Activated CD4-positive, alpha-beta T cell treated with anti-CD3 and anti-CD28 coated beads, Interleukin-10, Interleukin-2, amounts not matched to agents 100 ng/mL and 50 ng/mL, durations not matched to agents 16 hours and 8 hours (primary cell): ENCODE results near the gene GBE1.

Experiments used
- DNase-seq: peaks from one replicate; pipeline ENCODE4 v3.0.0-alpha.2; 2020

Gene GBE1

DNA sequence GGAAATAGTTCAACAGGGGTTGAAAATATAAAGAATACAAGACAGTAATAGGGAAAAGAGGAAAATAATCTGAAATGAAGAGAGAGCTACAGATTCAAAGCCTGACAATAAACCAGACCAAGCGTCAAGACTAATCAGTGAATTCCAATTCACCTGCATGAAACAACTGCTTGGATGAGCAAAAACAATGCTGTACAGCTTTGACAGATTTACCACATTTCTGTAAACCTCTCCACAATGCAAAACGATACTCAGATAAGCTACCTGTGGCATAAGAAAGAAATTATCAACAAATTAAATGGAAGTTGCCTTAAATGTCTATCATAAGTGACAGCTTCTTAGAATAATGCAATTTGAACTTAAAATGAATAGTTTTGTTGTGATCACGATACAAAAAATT is 65.4 kb downstream of the GBE1 start:
- no peak for DNase-seq

DNA sequence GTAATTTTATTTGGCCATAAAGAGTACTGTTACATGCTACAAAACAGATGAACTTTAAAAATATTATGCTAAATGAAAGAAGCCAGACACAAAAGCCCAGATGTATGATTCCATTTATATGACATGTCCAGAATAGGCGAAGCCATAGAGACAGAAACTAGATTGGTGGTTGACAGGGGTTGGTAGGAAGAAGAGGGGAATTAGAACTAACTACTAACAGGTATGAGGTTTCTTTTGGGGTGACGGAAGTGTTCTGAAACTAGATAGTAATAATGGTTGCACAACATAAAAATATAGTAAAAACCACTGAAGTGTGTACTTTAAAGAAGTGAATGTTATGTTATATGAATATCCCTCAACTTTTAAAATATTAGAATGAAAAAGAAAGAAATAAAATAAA is 66.1 kb downstream of the GBE1 start:
- DNase-seq = no peak

DNA sequence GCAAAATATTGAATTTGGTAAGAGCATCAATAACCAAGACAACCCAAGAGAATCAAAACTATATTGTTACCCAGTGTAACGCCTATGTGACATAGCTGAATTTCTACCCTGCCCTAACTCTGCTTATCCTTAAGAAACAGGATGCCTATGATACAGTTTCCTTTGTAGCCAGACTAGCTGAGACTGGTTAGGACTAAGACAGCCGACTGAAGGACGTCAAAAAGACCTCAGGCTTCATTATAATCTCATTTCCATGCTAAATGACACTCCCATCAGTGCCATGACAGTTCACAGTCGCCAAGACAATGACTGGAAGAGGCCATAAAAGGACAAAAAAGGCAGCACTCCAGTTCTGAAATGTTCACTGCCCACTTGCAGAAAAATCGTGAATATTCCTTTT is 66.8 kb downstream of the GBE1 start:
- DNase-seq = no peak

DNA sequence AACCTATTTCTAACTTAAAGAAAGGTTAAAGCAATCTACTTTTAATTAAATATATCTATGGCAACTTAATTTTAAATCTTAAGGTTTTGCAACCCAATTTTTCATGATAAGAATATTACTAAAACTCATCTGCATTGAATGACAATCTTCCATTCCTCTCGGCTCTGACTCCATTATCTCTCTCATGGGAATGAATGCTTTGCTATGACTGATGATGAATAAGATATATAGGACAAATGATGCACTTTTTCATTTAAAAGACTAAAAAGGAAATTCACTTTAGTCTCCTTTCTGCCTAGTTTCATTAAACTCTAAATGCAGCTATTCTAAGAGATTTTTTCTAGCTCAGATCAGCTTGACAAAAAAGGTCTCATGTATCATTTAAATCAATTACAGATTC is 68.7 kb downstream of the GBE1 start:
- no peak for DNase-seq

DNA sequence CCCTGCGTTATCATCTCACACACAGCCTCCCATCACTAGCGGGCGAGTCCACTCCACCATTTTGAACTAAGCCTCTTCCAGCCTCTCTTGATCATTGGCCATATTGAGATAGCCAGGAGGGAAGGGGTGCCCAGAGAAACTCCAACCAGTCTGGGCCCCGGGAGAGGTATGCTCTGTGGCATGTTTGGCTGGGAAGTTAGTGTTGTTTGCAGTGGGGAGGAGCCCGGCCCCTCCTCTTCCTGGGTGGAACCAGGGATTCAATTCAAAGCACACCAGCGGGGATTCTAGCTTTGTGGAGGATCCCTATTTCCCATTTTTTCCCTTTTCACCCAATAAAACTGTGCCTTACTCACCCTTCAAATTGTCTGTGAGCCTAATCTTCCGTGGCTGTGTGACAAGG is 71.8 kb downstream of the GBE1 start:
- DNase-seq = no peak

DNA sequence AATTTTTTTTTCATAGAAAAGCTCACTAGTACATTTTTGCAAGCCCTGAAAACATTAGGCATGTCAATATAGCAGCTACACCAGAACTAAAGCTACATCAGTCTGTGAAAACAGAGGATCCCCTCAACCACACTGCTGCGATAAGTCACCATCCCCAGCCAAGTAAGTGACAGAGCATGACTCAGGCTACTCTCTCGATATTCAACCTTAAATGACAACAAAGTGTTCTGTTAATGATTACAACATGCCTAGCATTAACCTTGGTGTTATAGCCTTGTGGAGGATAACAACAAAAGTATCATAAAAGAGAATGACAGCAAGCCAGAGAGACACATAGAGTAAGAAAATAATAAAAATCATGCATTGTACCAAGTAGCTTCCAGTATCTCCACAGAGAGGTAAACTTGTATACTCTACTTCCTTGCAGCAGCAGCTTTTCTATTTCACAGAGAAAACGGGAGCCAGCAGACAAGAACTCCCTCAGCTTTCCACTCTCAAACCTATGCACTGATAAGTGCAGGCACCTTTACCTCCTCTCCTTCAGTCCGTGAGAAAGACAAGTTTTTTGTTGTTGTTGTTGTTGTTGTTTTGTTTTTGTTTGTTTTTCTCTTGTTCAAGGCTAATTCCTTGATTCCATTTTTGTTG is 76.6 kb downstream of the GBE1 start:
- no peak for DNase-seq

DNA sequence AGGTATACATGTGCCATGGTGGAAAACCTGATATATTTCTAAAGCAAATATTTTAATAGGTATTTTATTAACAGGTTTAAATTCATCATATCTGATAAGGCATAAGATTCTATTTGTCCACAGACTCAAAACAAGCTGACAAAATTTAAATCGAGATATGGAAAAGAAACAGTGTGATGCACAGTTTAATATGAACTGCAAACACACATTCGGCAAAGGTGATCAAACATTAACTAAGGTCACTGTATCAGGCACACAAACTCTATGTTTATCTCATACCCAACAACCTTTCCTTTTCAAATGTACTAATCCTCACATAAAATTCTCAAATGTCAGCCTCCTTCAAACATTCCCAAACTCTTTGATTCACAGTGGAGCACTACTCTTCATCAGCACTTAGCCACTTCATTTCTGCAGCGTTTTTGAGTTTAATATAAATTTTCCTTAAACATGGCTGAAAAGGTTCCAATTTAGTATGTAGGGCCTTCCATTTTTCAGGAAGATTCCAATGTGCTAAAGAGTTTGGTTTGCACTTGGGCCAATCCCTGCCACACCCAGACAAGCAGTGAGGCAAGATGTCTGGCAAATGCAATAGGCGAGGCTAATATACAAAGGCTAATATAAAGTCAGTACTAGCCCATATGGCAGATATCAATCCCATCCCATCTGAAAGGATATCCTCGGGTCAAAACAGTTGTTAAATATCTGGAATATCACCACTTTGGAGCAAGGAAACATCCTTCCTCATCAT is 84.6 kb downstream of the GBE1 start:
- no peak for DNase-seq

DNA sequence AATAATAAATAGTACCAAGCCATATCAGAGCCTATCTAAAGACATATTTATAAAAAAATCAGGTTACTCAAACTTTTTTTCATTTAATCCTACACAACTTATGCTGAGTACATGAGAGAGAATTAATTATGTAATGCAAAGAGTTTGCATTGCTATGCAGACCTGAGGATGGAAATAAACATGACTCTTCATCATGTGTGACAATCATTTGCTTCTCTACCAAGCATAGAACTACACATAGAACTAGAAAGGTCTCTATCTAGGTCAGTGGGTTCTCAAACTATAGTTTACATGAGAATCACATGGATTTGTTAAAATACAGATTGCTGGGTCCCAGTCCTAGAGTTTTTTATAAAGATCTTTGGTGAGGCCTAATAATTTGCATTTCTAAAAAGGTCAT is 86.8 kb downstream of the GBE1 start:
- DNase-seq = no peak

DNA sequence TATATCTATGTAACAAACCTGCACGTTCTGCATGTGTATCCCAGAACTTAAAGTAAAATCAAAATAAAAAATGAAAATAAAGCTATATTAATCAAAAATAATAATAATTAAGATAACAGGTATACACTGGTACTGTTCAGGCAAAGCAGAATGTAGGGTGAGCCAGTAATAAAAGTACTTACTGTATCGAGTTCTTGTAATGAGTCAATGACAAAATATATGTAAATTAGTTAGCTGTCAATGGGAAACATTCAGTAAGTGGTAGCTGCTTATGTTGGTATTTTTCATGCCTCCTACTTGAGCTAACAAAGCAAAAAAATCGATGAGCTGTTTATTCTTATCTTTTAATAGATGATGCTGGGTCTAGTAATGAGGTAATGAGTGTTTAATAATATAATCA is 93.2 kb downstream of the GBE1 start:
- no peak for DNase-seq

DNA sequence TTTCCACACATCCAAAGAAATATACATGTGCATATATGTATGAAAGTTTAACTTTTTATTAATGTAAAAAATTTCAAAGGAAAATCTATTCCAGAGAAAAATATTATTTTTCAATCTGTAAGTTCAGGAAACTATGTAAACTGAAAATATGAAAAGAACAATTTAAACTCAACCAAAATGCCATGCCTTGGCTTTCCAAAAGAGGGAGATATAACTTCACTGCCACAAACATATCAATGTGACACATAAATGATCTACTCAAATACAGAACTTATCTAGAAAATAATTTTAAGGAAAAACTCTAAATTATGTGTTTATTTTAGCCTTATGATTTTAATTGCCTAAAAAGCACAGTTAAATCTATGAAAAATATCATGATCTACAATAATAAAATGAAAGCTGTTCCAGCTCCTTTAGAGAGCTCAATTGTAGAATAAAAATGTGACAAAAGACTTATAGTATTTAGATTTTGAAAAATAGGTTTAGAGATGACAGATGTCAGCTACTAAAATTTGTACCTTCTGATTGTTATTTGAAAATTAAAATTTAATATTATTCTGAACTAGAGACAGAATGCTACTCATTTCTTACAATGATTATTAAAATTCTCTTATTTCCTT is 94.8 kb downstream of the GBE1 start:
- no peak for DNase-seq

DNA sequence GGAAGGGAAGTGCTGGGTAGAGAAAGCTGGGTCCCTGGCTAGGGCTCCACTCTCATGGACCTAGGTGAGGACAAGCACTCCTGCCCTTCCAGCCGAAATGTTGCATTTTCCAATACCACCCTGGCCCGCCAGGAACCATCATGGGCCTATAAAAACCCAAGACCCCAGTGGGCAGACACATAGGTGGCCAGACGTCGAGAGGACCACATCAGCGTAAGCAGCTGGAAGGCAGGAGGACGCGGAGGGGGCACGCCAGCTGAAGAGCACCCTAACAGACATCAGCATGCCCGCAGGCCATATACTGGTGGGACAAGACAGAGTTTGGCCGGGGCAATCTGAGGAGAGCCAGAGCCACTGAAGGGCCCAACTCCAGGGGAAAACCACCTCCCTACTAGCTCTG is 98.3 kb downstream of the GBE1 start:
- DNase-seq = no peak

DNA sequence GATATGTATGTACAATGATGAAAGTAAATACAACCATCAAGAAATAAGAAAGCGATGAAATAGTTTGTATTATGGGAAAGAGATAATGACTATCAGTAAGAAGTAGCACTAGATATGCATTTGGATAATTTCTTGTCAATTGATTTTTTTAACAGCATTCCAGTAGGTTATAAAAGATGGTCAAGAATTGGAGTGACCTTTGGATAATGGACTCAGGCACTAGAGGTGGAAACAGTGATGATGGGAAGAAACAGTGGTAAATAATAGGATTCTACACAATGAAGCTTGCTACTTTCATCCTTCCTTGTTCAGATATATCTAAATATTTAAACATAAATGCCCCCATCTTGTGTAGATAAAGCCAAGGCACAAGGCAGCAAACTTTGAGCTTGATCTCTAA is 101.4 kb downstream of the GBE1 start:
- DNase-seq = no peak

DNA sequence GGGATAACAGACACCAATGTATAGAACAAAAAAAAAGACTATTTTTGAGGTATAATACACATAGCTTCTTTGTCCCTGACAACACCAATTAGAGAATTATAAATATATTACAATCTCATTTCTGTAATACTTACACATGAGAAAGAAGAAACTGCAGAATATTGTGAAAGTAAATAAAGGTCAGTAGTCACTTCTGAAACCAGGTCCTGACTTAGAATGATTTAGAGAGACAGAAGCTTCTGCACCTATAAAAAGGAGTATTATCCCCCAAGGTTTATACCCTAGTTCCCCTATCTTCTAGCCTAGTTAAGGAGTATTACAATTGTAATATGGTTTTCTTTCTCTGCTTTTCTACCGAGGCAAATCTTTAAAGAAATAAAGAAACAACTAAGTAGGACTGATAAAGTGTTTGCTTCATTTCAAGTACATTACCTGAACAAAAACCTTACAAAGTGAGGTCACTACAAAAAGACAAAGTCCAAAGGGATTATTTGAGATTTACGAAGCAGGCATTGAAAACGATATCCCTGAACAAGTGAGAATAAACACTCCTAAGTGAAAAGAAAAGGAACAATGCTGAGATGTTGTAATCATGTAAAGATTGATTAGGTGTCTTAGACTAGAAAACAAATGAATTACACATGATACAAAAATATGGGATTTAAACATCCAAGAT is 103.0 kb downstream of the GBE1 start:
- DNase-seq = no peak

DNA sequence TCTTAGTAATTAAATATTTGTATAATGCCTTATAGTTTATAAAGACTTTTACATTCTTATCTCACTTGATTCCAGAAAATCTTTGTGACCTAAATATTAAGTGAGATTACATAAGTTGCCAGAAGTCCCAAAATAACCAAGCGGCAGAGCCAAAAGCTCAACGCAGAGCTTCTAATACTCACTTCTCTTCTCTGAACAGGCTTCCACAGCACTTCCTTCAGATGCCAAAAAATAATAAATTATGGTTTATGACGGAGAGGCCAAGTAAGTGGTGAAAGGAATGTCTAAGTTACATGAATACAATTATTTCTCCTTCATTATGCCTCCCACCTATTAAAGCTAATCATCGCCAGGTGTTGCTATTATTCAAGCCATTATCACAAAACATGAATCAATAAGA is 110.3 kb downstream of the GBE1 start:
- DNase-seq = no peak

DNA sequence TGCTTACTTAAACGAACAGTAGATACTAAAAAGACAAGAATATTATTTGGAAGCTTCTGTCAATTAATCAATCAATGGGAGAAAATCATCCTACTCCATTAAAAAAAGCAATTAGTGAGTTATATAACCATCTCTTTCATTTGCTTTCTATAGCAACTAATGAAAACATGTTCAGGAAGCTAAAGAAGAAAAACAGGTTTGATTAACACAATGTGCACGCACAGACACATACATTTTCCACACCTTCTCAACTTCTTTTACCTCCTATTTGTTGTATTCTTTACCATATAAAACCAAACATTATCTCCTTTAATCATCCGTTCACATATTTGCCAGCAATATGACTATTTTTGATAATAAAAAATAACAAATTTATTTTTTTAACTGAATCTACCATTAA is 111.3 kb downstream of the GBE1 start:
- DNase-seq = no peak

DNA sequence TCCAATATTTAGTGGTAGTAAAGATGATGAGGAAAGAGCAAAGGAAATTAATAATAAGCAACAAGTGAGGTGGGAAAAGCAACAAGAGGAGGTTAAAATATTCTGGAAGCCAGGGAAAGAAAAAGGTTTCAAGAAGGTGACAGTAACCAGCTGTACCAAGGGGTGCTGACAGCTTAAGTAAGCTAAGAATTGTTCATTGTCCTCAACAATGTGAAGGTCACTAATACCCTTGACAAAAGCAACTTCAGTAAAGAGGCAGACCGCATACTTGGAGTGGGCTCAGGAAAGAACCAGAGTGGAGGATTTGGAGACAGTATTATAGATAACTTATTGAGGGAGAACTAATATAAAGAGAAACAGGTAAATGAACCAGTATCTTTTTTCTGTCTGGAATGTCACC is 116.2 kb downstream of the GBE1 start:
- DNase-seq = no peak

DNA sequence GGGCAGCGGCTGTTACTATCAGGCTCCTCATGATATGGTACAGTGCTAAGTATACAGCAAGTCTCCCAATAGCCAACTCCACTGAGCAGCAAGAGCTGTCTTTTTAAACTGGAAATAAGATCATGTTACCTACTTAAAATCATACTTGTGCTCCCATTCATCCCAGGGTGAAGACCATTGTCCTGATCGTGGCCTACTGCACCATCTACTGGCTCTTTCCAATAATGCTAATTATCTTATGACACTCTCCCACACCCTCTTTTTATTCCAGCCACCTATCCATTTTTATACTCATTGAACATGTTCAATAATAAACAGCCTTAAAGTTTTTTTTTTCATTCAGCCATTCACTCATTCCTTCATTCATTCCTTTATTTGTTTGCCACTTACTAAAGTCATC is 117.7 kb downstream of the GBE1 start:
- DNase-seq = no peak

DNA sequence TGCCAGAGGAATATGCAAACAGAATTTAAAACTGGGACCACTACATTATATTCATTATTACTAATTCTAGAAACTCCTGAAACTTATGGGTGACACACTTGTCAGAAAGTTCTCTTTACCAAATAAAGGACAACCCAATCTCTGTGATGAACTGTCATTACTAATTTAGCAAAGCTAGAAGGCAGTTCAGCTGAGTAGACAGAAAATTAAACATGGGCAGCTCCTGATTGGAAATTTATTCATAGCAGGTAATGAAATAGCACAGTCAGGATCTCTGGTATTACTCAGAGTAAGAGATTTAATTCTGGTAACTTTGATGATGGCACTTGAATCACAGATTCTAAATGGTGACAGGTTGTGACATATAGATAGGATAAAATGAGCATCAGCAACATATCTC is 123.0 kb downstream of the GBE1 start:
- no peak for DNase-seq

DNA sequence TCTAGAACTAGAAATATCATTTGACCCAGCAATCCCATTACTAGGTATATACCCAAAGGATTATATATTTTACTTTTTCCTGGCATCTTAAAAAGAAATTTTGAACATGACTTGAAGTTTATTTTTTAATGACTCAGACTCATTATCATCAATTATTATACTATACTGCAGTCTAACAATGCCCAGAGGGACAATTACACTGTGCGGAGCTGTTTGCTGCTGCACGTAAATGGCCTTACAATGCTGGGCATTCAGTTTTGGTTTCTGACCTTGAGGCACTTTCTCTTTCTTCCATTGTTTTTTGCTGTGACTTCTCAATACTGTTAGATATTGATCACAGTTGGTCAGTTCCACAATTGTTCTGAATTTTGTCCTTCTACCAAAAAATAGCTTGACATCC is 128.8 kb downstream of the GBE1 start:
- DNase-seq = no peak

DNA sequence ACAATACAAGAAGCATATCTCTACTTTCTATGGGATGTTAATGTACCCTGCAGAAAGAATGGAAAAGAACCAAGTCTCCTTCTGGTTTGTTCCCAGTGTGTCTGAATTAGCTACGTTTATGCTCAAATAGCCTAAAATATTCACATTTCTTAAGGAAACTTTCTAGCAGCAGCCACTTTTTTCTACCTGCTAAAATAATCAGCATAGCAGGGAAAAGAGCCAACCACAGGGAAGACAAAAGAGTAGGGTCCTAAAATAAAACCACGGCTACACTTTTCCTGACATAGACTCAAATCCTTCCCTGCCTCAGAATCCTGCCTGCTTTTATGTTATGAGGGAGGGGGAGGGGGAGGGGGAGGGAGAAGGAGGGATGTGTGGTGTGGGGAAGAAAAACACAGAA is 136.7 kb downstream of the GBE1 start:
- DNase-seq = no peak

DNA sequence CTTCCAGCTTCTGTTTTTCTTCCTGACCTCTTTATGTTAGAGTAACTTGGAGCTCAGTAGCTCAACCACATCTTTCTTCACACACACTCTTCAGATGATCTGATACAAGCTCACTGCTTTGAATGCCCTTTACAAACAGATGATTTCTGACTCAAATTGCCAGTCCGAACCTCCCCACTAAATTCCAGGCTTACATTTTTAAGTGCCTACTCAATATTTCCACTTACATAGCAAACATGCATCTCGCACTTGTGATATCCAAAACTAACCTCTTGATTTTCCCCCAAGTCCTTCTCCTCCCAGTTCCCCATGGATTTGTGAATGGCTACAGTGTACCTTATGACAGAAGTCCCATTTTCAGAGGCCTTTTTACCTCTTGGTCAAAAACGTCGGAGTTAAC is 139.1 kb downstream of the GBE1 start:
- no peak for DNase-seq

DNA sequence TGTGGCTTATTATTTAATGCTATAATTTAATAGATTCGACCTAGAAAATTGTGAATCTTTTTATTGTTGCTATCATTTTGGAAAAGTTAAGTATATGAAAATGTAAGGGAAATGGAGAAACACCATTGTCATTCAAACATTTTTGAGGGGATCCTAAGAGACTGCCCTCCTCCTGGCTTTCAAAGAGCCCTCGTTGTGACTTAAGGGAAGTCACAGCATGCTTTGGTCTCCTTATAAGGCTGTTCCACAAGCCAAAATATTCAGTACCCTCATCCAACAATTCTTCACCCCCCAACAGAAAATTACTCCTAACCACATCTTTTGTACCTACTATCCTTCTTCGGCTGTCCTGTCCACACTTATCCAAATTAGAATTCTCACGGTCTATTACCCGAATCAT is 140.2 kb downstream of the GBE1 start:
- no peak for DNase-seq

DNA sequence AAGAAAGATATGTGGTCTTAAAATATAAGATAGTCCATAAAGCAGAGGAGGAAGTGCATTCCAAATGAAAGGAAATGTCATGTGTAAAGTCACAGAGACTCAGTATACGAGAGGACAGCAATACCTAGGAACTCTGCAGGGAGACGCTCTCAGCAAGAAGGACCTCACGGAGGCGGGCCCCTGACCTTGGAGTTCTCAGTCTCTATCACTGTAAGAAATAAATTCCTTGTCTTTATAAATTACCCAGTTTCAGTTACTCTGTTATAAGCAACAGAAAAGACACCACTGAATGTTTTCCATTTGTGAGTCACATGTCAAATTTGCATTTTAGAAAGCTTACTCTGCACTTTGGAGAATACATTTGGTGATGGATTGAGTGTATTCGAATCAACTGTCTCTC is 140.6 kb downstream of the GBE1 start:
- no peak for DNase-seq

DNA sequence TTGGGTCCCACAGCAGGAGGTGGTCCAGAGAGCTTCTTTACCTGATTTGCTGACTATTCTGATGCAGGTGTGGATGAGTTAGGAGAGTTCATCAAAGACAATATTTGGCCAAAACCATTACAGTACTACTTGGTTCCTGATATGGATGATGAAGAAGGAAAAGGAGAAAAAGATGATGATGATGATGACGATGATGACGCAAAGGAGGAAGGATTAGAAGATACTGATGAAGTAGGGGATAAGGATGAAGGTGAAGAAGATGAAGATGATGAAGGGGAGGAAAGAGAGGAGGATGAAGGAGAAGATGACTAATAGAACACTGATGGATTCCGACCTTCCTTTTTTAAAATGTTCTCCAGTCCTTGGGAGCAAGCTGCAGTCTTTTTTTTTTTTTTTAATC is 148.7 kb downstream of the GBE1 start:
- no peak for DNase-seq
